Measurements from ENCODE around the gene CAPN7.

CAPN7 gene

DNA sequence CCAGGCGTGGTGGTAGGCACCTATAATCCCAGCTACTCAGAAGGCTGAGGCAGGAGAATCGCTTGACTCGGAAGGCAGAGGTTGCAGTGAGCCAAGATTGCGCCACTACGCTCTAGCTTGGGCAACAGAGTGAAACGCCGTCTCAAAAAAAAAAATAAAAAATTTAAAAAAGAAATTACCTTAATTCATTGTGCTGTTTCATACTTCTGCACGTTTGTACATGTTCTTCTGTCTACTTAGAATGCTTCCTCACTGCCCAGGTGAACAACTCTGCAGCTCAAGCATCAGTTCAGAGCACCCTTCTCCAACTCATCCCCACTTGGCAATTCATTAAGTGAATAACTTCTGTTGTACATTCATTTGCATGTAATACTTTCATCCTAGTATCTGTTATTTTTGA lies 14.0 kb downstream of the CAPN7 start:
- no peaks in the 10 kb centered on the region for H3K9me3 ChIP-seq (ENCODE audit: control insufficient read depth in 1 of 2, low read length in 2 of 2)
- no peak overlapping the region for H3K27ac ChIP-seq (ENCODE audit: low read length)
- no peak overlapping the region for H3K4me3 ChIP-seq (ENCODE audit: low read depth in 1 of 2, low read length in 2 of 2)
- no peaks in the 10 kb centered on the region for H3K27me3 ChIP-seq (ENCODE audit: low read depth, low read length)
- peaks cover 0 to 21% of the 10 kb centered on the region in 2 donors for H3K4me1 ChIP-seq (ENCODE audit: control insufficient read depth in 1 of 2, insufficient read depth in 2 of 2, low read length in 2 of 2)
- peaks cover 49 to 54% of the 10 kb centered on the region in 2 donors for H3K36me3 ChIP-seq (ENCODE audit: control insufficient read depth in 1 of 2, insufficient read depth in 2 of 2, low read length in 2 of 2)

GRCh38 chr3:15220661-15221060 lies 14.6 kb downstream of the CAPN7 start:
- peaks cover 51 to 54% of the 10 kb centered on the region in 2 donors for H3K36me3 ChIP-seq (ENCODE audit: control insufficient read depth in 1 of 2, insufficient read depth in 2 of 2, low read length in 2 of 2)
- H3K27me3 ChIP-seq (ENCODE audit: low read depth, low read length), result no peaks in the 10 kb centered on the region
- H3K9me3 ChIP-seq (ENCODE audit: control insufficient read depth in 1 of 2, low read length in 2 of 2), result no peaks in the 10 kb centered on the region
- H3K4me3 ChIP-seq (ENCODE audit: low read depth in 1 of 2, low read length in 2 of 2), result no peak overlapping the region
- no peak overlapping the region for H3K27ac ChIP-seq (ENCODE audit: low read length)
- H3K4me1 ChIP-seq (ENCODE audit: control insufficient read depth in 1 of 2, insufficient read depth in 2 of 2, low read length in 2 of 2), result peaks cover 0 to 21% of the 10 kb centered on the region in 2 donors

- H3K4me3 ChIP-seq (ENCODE audit: low read depth in 1 of 2, low read length in 2 of 2), result no peak overlapping the region
- no peaks in the 10 kb centered on the region for H3K9me3 ChIP-seq (ENCODE audit: control insufficient read depth in 1 of 2, low read length in 2 of 2)
- H3K27ac ChIP-seq (ENCODE audit: low read length), result no peak overlapping the region
- H3K36me3 ChIP-seq (ENCODE audit: control insufficient read depth in 1 of 2, insufficient read depth in 2 of 2, low read length in 2 of 2), result peaks cover 51 to 54% of the 10 kb centered on the region in 2 donors
- H3K4me1 ChIP-seq (ENCODE audit: control insufficient read depth in 1 of 2, insufficient read depth in 2 of 2, low read length in 2 of 2), result peaks cover 0 to 21% of the 10 kb centered on the region in 2 donors
- no peaks in the 10 kb centered on the region for H3K27me3 ChIP-seq (ENCODE audit: low read depth, low read length)
Observed at GRCh38 chr3:15221574-15222217, 15.7 kb downstream of the CAPN7 start.

- Histone ChIP-seq H3K4me1 (ENCODE audit: control insufficient read depth in 1 of 2, insufficient read depth in 2 of 2, low read length in 2 of 2) (peaks cover 0 to 9% of the 10 kb centered on the region in 2 donors), H3K27ac (ENCODE audit: low read length) (no peak overlapping the region), H3K9me3 (ENCODE audit: control insufficient read depth in 1 of 2, low read length in 2 of 2) (no peaks in the 10 kb centered on the region), H3K36me3 (ENCODE audit: control insufficient read depth in 1 of 2, insufficient read depth in 2 of 2, low read length in 2 of 2) (peaks cover 47% of the 10 kb centered on the region in 2 donors), H3K4me3 (ENCODE audit: low read depth in 1 of 2, low read length in 2 of 2) (no peak overlapping the region), H3K27me3 (ENCODE audit: low read depth, low read length) (no peaks in the 10 kb centered on the region)
Observed at GRCh38 chr3:15223685-15224572, 17.9 kb downstream of the CAPN7 start.

DNA sequence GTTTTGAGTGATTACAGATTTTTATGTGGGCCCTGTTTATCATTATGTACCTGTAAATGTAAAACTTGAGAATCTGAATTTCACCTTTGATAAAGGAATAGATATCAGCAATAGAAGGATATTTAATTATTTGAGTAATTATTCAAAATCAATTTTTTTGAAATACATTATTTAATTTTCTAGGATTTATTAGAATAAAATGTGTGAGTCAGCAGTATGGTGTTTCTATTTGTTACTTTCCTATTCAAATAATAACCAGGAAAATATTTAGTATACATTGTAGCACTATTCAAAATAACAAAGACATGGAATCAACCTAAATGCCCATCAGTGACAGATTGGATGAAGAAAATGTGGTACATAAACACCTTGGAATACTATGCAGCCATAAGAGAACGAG lies 22.1 kb downstream of the CAPN7 start:
- no peak overlapping the region for H3K27ac ChIP-seq (ENCODE audit: low read length)
- no peak overlapping the region for H3K4me3 ChIP-seq (ENCODE audit: low read depth in 1 of 2, low read length in 2 of 2)
- H3K36me3 ChIP-seq (ENCODE audit: control insufficient read depth in 1 of 2, insufficient read depth in 2 of 2, low read length in 2 of 2), result peaks cover 44 to 57% of the 10 kb centered on the region in 2 donors
- H3K4me1 ChIP-seq (ENCODE audit: control insufficient read depth in 1 of 2, insufficient read depth in 2 of 2, low read length in 2 of 2), result peaks cover 0 to 4% of the 10 kb centered on the region in 2 donors
- H3K27me3 ChIP-seq (ENCODE audit: low read depth, low read length), result no peaks in the 10 kb centered on the region
- H3K9me3 ChIP-seq (ENCODE audit: control insufficient read depth in 1 of 2, low read length in 2 of 2), result no peaks in the 10 kb centered on the region

GRCh38 chr3:15229262-15229661 lies 23.2 kb downstream of the CAPN7 start:
- peaks cover 45 to 57% of the 10 kb centered on the region in 2 donors for H3K36me3 ChIP-seq (ENCODE audit: control insufficient read depth in 1 of 2, insufficient read depth in 2 of 2, low read length in 2 of 2)
- no peak overlapping the region for H3K4me3 ChIP-seq (ENCODE audit: low read depth in 1 of 2, low read length in 2 of 2)
- H3K27ac ChIP-seq (ENCODE audit: low read length), result no peak overlapping the region
- no peaks in the 10 kb centered on the region for H3K4me1 ChIP-seq (ENCODE audit: control insufficient read depth in 1 of 2, insufficient read depth in 2 of 2, low read length in 2 of 2)
- H3K9me3 ChIP-seq (ENCODE audit: control insufficient read depth in 1 of 2, low read length in 2 of 2), result no peaks in the 10 kb centered on the region
- H3K27me3 ChIP-seq (ENCODE audit: low read depth, low read length), result no peaks in the 10 kb centered on the region

DNA sequence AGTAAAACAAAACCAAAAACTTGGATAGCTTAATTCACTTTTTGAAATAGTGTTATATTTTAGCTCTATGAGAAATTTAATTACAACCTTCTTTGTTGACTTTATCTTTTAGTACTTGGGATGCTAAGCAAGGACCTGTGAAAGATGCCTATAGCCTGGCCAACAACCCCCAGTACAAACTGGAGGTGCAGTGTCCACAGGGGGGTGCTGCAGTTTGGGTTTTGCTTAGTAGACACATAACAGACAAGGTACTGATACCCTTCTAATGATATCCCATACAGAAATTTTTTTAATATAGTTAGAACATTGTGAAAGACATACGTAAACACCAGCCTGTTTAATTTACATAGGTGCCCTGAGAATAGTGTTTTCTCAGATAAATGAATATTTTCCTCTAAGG lies 35.3 kb downstream of the CAPN7 start:
- Histone ChIP-seq H3K4me3 (ENCODE audit: low read depth in 1 of 2, low read length in 2 of 2) (no peak overlapping the region), H3K36me3 (ENCODE audit: control insufficient read depth in 1 of 2, insufficient read depth in 2 of 2, low read length in 2 of 2) (peaks cover 57 to 60% of the 10 kb centered on the region in 2 donors), H3K27ac (ENCODE audit: low read length) (no peak overlapping the region), H3K9me3 (ENCODE audit: control insufficient read depth in 1 of 2, low read length in 2 of 2) (no peaks in the 10 kb centered on the region), H3K4me1 (ENCODE audit: control insufficient read depth in 1 of 2, insufficient read depth in 2 of 2, low read length in 2 of 2) (no peaks in the 10 kb centered on the region), H3K27me3 (ENCODE audit: low read depth, low read length) (no peaks in the 10 kb centered on the region)

DNA sequence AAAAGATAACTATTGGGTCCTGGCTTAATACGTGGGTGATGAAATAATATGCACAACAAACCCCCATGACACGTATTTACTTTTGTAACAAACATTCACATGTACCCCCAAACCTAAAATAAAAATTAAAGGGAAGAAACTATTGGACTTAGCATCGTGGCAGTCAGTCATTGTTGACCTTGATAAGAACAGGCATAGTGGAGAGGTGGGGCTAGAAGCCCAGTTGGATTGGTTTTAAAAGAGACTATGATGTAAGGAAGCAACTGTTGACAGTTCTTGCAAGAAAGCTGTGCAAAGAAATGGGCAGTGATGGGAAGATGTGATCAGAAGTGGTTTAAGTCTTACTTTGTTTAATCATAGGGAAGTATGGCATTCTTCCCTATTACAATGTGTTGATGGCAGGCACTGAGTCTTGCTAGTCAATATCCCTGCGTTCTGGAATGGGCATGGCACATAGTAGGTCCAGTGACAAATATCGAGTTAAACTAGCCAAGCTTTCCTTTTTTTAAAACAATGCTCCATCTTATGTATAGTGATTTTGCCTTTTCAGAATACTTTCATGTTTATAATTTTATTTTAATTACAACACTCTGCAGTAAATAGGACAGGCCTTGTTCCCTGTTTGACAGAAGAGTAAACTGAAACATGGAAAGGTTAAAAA lies 37.9 kb downstream of the CAPN7 start:
- Histone ChIP-seq H3K9me3 (ENCODE audit: control insufficient read depth in 1 of 2, low read length in 2 of 2) (no peaks in the 10 kb centered on the region), H3K27ac (ENCODE audit: low read length) (no peak overlapping the region), H3K27me3 (ENCODE audit: low read depth, low read length) (no peaks in the 10 kb centered on the region), H3K4me1 (ENCODE audit: control insufficient read depth in 1 of 2, insufficient read depth in 2 of 2, low read length in 2 of 2) (no peaks in the 10 kb centered on the region), H3K4me3 (ENCODE audit: low read depth in 1 of 2, low read length in 2 of 2) (no peak overlapping the region), H3K36me3 (ENCODE audit: control insufficient read depth in 1 of 2, insufficient read depth in 2 of 2, low read length in 2 of 2) (peaks cover 68 to 71% of the 10 kb centered on the region in 2 donors)

GRCh38 chr3:15246186-15246585 lies 40.1 kb downstream of the CAPN7 start:
- H3K4me3 ChIP-seq (ENCODE audit: low read depth in 1 of 2, low read length in 2 of 2), result no peak overlapping the region
- no peak overlapping the region for H3K27ac ChIP-seq (ENCODE audit: low read length)
- H3K9me3 ChIP-seq (ENCODE audit: control insufficient read depth in 1 of 2, low read length in 2 of 2), result no peaks in the 10 kb centered on the region
- no peaks in the 10 kb centered on the region for H3K27me3 ChIP-seq (ENCODE audit: low read depth, low read length)
- H3K4me1 ChIP-seq (ENCODE audit: control insufficient read depth in 1 of 2, insufficient read depth in 2 of 2, low read length in 2 of 2), result no peaks in the 10 kb centered on the region
- H3K36me3 ChIP-seq (ENCODE audit: control insufficient read depth in 1 of 2, insufficient read depth in 2 of 2, low read length in 2 of 2), result peaks cover 59 to 73% of the 10 kb centered on the region in 2 donors

DNA sequence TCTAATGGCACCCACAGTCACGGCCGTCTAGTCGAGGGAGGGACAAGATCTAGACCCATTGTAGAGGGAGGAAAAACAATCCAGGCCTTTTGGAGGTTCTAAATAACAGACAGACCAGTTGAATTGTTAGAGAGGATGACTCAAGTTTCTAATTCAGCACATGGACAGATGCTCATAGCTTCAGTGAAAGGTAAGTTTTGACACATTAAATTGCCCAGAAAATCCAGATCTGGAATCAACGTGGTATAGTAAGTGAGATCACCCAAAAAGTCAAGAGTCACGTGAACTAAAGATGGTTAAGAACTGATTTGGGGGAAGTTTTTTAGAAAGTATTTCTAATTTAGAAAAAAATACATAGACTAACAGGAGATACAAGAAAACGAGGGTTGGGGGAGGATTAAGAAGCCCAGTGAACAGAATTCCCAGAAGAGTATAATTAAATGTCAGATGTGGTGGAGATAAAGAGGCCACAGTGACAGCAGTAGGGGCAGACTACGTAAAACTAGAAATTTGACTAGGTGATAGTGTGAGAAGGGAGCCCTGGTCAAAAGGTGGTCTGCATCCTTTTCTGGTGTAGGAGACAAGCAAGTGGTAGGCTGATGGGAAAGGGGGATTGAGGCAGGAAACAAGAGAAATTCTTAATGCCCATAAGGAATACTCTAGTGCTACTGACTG lies 47.1 kb downstream of the CAPN7 start:
- Histone ChIP-seq H3K27ac (ENCODE audit: low read length) (no peak overlapping the region), H3K36me3 (ENCODE audit: control insufficient read depth in 1 of 2, insufficient read depth in 2 of 2, low read length in 2 of 2) (peaks cover 60 to 79% of the 10 kb centered on the region in 2 donors)

DNA sequence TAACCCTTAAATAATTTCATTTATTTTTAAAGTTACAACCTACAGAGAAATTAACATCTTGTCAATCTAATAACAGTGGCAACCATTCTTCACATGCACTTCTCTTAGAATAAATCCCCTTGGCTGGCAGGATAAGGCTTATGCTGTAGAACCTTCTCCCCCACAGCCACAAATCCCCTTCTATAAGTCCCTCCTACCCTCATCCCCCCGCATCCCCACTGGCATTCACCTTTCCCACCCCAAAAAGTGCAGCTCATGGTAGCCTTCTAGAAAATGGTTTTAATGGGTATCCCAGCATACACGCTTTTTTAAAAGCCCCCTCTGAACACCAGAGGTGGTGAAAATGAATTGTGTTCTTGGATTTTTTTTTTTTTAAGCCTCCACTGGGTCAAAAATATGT lies 49.2 kb downstream of the CAPN7 start:
- Histone ChIP-seq H3K36me3 (ENCODE audit: control insufficient read depth in 1 of 2, insufficient read depth in 2 of 2, low read length in 2 of 2) (peaks cover 75 to 79% of the 10 kb centered on the region in 2 donors), H3K27ac (ENCODE audit: low read length) (no peak overlapping the region), H3K9me3 (ENCODE audit: control insufficient read depth in 1 of 2, low read length in 2 of 2) (no peaks in the 10 kb centered on the region), H3K4me3 (ENCODE audit: low read depth in 1 of 2, low read length in 2 of 2) (no peak overlapping the region), H3K4me1 (ENCODE audit: control insufficient read depth in 1 of 2, insufficient read depth in 2 of 2, low read length in 2 of 2) (no peaks in the 10 kb centered on the region), H3K27me3 (ENCODE audit: low read depth, low read length) (no peaks in the 10 kb centered on the region)

More for the DNA sequence above, 47.1 kb downstream of the CAPN7 start:
- Histone ChIP-seq H3K27me3 (ENCODE audit: low read depth, low read length) (no peaks in the 10 kb centered on the region), H3K9me3 (ENCODE audit: control insufficient read depth in 1 of 2, low read length in 2 of 2) (no peaks in the 10 kb centered on the region), H3K4me3 (ENCODE audit: low read depth in 1 of 2, low read length in 2 of 2) (no peak overlapping the region), H3K4me1 (ENCODE audit: control insufficient read depth in 1 of 2, insufficient read depth in 2 of 2, low read length in 2 of 2) (no peaks in the 10 kb centered on the region)
